ENCODE data around the gene CHST12.
"Not testable (repeated sequence)": the region's sequence is repeated elsewhere in the genome, so short reads cannot be mapped to it uniquely, and the experiment has no call there.

The CHST12 gene

DNA sequence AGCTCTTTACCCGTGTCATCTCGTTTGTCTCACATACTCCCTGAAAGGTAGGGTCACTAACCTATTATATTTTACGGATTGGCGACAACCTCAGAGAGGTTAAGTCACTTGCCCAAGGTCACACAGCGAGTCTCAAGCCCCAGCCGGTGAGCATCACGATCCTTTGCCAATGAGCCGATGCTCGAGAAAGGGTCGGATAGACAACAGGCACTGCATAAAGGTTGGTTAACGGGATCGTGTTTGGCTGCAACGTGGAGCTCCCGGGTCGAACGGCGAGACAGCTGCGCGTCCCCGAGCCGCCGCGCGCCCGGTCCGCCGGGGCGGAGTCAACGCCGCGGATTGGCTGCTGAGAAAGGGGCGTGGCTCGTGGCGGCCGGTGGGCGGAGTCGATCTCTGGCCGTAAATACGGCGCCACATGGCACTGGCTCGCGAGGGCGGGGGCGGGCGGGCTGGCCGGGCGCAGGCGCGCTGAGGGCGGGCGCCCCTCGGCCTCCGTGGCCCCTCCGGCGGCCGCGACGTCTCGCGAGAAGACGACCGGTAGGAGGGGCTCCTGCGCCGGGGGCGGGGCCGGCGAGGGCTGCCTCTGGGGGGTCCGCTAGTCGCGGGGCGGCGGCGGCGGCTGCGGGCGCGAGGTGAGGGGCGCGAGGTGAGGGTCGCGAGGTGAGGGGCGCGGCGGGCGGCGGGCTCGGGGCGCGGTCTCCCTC lies at the start of gene CHST12:
CHST12 (plus strand) TSS at position 598 of the 704 bp plus-strand sequence. CDS start 29,029 bp downstream, outside the sequence.
- peak; percentile 95 for DNase-seq (ENCODE audit: low read depth, low spot score)

DNA sequence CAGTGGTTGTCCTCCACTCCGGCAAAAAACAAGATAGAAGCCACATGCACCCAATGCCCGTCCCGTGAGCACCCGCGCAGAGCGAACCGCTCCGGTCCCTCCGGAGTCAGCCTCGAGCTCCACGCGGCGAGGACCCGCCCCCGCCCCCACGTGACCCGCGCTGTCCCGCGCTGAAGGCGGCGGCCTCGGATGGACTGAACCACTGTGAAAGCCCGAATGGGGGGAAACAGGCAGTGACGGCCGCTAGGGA lies 49.5 kb upstream of the CHST12 start:
- DNase-seq (ENCODE audit: low read depth, low spot score), result peak; percentile 95

DNA sequence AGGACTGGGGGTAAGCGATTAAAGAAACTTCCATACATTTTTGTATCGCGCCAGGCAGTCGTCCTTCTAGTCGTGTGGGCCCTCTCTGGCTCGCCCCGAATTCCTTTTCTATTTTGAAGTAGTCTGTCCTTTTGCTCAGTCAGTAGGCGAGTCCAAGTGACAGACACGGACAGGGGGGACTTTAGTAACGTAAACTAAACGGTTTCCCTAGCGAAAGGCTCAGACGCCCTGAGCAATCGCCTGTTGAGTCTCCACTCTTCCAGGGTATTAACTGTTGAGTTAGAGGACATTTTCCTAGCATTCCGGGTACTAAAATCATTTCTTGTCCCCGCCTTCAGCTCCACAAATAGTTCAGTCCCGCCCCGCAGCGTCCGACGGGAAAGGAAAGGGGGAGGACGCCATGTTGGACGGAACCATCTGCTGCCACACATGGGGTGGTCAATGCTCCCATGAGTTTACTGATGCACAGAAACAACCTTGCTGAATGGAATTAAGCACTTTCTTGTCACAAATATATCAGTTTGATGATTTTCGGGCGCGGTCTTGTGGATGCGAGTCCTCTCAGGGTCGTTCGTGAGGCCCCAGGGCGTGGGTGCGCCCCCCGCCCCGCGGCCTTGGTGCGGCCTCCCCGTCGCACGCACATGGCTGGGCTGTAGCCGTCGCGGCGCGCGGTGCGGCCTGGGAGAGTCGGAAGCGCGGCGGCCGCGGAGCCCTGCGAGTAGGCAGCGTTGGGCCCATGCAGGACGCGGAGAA lies 49.0 kb upstream of the CHST12 start, which contains the start of gene EIF3B:
EIF3B (plus strand) TSS at position 642 of the 753 bp plus-strand sequence; CDS start at position 737, 95 bp downstream.
- DNase-seq (ENCODE audit: low read depth, low spot score), result peak; percentile 95

DNA sequence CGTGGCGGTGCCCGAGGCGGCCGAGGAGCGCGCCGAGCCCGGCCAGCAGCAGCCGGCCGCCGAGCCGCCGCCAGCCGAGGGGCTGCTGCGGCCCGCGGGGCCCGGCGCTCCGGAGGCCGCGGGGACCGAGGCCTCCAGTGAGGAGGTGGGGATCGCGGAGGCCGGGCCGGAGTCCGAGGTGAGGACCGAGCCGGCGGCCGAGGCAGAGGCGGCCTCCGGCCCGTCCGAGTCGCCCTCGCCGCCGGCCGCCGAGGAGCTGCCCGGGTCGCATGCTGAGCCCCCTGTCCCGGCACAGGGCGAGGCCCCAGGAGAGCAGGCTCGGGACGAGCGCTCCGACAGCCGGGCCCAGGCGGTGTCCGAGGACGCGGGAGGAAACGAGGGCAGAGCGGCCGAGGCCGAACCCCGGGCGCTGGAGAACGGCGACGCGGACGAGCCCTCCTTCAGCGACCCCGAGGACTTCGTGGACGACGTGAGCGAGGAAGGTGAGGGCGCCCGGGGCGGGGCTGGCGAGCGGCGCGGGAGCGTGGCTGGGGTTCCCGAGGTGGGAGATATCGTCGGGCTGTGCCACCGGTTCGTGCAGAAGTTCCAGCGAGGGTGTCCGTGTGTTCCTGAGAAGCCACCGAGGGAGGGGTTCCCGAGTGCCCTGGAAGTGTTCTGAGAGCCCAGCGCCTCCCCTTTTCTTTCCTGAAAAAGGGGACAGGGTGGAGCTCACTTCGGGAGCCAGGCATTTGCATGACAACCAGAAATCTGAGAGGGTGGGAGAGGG lies 48.3 kb upstream of the CHST12 start:
- DNase-seq (ENCODE audit: low read depth, low spot score), result peak; percentile 36

DNA sequence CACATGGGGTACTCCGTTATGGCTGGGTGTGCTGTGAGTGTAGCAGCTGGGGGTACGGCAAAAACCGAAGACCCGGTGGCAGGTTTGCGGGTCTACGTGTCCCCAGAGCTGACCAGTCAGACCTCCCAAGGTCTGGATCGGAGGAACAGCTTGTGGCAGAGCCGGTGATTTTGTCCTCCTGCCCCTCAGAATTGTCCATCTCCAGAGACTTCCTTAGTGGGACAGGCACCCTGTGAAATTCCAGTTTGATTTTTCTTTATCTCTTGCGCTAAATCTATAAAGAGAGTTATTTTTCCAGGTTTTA lies 47.8 kb upstream of the CHST12 start:
- DNase-seq (ENCODE audit: low read depth, low spot score), result no peak

DNA sequence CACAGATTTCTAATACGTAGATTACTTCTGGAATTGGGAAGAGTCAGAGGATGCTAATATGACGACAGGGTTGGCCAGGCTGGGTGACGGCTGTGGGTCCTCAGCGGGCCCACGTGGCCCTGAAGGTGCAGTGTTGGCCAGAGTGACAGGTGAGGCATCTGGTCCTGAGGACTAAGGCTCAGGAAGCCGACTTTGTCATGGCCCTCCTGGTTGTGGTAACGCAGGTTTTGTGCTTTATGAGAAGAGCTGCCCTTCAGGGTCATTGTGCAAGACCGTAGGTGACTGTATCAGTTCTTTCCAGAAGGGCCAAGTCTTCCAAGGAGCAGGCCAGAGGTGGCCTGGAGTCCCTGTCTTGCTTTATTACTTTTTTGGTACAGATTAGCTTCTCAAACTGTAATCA lies 46.2 kb upstream of the CHST12 start:
- peak; percentile 28 for DNase-seq (ENCODE audit: low read depth, low spot score)

DNA sequence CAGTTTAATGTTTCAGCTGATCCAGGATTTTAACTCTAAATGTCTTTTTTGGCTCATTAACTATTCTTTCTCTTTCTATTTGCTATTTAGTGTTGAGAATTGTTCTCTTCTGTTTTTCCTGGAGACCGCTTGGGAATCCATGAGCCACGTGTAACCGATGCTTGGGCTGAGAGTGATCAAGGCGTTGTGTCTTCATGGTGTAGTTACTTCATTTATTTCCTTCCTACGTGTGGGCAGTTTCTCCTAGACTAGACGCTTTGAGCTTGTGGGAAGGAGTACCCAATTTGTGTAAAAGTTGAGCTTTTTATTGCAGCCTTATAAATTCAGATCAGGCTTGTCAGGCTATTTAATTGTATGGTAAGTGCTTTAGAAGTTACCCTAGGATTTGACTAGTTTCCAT lies 45.8 kb upstream of the CHST12 start:
- no peak for DNase-seq (ENCODE audit: low read depth, low spot score)

DNA sequence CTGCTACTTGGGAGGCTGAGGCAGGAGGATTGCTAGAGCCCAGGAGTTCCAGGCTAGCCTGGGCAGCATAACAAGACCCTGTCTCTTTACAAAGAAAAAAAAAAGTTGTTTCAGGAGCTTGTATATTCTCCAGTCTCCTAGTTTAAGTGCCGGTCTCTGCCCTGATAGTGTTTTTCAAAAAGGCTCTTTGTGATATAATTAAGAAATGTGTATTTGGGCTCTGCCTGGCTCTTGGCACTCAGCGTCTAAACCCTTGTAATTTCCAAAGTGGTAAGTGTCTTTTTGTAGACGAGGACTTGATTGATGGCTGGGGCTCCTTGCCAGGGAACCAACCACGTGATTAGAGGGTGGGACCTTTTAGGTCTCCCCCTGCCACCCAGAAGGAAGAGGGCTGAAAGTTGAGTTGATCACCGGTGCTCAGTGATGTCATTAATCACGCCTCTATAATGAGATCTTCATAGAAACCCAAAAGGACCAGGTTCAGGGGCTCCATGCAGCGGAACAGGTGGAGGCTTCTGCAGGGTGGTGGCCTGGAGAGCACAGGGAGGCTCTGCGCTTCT lies 44.4 kb upstream of the CHST12 start:
- no peak for DNase-seq (ENCODE audit: low read depth, low spot score)

DNA sequence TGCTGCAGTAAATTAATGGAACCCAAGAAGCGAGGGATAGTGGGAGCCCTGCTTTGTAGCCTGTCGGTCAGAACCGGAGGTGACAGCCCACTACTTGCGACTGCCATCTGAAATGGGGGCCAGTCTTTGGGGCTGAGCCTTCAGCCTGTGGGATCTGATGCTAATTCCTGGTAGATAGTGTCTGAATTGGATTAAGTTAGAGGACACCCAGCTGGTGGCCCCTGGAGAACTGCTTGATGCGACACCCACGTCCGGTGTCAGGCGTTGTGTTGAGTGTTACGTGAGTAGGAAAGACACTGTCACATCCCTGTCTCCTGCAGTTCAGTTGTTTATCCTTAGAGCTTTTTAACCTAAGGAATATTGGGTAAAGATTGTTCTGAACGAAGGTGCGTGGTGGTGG lies 43.8 kb upstream of the CHST12 start:
- DNase-seq (ENCODE audit: low read depth, low spot score), result no peak

DNA sequence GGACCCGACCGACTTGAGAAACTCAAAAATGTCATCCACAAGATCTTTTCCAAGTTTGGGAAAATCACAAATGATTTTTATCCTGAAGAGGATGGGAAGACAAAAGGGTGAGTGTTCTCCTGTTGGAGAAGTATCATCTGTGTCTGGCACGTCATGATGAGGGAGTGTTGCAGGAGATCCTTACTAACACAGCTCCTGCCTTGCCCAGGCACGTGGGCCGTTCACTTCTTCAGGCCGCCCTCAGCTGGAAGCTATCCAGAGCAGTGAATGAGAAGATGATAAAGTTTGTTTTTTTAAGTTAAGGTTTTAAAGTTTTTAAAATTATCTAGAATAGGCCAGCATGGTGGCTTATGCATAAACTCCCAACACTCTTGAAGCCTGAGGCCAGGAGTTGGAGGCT lies 42.6 kb upstream of the CHST12 start:
- no peak for DNase-seq (ENCODE audit: low read depth, low spot score)

DNA sequence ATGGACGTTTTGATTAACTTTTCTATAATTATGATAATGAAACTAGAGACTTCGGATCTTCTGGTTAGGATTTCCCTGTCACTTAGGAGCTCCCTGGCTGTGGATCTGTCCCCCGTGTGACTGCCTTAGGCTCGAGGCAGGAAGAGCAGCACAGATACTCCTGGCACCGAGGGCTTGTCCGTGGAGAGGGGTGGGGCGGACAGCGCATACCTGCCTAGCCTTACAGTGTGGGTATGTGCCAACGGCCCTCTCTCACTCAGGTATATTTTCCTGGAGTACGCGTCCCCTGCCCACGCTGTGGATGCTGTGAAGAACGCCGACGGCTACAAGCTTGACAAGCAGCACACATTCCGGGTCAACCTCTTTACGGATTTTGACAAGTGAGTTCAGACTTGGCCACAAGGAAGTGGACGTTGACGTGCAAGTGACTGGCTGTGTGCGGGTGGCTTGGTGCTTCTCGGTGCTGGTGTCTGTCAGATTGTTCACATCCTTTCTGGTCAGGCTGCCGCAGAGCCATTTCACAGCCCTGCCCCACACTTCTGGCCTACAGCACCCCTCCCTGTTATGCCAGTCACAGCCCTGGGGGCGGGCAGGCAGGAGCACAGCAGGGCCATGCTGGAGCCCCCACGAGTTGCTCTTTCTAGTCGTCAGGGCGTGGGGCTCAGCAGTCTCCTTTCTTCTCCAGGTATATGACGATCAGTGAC lies 40.9 kb upstream of the CHST12 start:
- DNase-seq (ENCODE audit: low read depth, low spot score), result no peak

DNA sequence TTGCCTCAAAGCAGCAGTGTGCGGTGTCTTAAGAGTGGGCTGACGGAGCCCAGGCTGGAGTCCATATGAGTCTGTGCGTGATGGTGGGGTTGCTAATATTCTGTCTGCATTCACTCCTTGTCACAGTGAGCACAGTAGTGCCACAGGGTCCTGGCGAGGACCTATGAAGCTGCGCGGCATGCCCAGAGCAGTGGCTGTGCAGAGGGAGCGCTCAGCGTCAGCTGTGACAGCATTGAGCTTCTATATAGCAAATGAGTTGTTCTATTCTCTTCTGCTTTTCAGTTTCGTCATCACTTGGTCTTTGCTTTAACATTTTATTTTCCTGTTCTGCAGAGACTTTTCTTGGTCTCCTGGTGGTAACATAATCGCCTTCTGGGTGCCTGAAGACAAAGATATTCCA lies 34.3 kb upstream of the CHST12 start:
- DNase-seq (ENCODE audit: low read depth, low spot score), result no peak

DNA sequence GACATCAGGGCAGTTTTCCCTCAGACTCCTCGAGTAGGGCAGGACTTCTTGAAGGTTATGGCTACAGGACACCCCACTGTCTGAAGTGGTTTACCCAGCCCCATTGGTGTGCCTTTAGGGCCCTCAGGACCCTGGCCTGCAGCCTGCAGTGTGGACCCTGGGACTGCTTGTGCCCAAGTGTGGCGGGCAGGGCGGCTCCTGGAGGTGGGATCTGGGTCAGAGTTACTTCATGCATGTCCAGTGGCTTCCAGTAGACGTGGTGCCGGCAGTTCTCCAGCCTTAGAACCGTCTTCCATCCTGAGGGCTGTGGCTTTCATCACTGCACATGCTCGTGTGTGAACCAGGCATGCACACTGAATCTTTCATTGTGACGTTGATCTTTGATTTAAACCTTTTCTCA lies 32.1 kb upstream of the CHST12 start:
- no peak for DNase-seq (ENCODE audit: low read depth, low spot score)

DNA sequence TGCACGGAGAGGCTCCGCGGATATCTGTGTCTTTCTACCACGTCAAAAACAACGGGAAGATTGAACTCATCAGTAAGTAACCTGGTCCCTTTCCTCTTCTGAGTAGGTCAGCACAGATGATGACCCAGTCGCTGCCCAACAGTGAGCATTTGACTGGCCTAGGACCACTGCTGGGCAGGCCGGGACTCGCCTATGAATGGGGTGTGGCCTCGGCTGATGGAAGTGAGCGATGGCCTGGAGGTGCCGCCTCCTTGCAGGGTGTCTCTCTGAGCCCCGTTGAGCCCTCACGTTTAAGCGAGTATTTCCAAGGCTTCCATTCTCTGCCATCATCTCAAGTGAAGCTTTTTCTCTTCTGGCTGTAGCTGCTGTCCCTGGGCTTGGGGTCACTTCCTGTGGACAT lies 30.7 kb upstream of the CHST12 start:
- DNase-seq (ENCODE audit: low read depth, low spot score), result no peak

DNA sequence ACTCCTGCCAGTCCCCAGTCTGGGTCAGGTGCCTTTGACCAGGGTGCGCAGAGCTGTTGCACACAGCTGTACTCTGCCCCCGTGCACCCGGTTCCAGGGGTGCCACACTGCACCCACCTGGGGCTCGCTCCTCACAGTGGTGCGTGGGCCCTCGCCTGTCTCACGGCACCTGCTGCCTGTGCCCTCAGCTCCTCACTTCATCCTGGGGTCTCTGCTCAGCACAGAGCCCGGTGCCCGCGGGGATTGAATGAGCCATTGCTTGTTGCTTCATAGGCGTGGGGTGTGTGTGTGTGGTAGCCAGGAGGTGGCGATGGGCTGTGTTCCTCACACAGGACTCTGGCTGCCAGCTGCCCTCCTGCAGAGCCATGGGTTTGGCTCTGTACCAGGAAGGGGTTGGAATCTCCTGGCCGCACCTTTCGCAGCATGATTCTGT lies 30.3 kb upstream of the CHST12 start:
- DNase-seq (ENCODE audit: low read depth, low spot score), result no peak

DNA sequence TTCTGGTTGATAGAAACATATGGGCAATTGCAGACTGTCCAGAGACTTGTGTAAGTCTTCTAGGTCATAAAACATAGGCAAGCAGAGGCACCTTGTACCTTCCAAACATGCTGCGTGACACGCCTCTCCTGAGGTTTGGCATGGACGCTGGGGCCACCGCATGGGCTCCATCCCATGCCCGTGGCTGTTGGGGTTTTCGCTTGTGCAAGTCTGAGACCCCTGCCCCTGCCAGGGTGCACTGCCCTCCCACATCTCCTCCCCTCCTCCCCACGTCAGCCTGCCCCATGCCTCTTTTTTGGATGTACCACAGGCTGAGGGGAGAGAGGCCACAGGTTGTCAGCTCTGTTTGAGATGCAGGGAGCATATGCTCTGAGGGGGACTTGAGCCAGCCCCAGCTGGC lies 29.8 kb upstream of the CHST12 start:
- DNase-seq (ENCODE audit: low read depth, low spot score), result no peak

DNA sequence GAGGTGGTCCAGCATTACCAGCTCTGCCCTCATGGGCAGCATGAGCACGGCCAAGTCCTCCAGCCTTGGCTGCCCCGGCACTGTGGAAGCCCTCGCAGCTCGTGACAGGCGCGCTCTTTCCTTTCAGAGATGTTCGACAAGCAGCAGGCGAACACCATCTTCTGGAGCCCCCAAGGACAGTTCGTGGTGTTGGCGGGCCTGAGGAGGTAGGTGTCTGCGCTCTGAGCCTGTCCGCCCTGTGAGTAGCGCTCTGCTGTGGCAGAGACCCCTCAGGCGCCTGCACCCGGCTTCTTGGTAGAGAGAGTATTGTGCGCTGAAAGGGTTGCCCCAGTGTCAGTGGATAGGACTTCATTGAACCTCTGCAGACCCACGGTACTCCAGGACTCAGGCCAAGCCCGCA lies 29.0 kb upstream of the CHST12 start:
- no peak for DNase-seq (ENCODE audit: low read depth, low spot score)

DNA sequence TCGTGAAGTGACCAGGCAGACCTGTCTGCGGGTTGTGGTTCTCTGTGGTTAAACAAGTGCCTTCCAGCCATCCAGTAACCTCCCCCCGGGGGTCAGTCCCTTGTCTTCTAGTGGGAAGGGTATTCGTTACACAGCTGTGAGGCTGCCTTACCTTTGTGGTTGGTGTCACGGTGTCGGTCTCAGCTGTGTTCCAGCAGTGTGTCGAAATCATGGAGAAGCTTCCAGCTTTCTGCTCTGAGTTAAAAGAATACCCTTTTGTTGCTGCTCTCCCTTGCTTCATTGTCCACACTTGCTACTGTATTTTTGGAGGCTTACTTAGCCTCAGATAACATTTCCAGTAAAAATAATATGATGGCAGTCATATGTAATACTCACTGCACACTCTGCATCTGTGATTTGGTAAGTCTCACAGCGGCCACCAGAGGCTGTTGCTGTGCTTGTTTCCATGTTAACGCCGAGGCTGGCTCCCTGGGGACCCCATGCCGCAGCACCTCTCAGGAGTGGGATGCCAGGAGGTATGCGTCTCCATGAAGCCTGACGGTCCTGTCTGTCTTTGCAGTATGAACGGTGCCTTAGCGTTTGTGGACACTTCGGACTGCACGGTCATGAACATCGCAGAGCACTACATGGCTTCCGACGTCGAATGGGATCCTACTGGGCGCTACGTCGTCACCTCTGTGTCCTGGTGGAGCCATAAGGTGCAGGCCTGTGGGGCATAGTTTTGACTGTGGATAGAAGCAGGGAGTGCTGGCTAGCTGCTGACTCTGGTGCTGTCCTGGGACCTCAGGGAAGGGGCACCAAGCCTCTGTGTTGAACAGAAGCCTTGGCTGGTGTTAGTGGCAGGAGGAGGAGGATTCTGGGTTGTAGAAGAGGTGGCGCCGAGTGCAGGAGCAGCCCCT lies 28.3 kb upstream of the CHST12 start:
- no peak for DNase-seq (ENCODE audit: low read depth, low spot score)

DNA sequence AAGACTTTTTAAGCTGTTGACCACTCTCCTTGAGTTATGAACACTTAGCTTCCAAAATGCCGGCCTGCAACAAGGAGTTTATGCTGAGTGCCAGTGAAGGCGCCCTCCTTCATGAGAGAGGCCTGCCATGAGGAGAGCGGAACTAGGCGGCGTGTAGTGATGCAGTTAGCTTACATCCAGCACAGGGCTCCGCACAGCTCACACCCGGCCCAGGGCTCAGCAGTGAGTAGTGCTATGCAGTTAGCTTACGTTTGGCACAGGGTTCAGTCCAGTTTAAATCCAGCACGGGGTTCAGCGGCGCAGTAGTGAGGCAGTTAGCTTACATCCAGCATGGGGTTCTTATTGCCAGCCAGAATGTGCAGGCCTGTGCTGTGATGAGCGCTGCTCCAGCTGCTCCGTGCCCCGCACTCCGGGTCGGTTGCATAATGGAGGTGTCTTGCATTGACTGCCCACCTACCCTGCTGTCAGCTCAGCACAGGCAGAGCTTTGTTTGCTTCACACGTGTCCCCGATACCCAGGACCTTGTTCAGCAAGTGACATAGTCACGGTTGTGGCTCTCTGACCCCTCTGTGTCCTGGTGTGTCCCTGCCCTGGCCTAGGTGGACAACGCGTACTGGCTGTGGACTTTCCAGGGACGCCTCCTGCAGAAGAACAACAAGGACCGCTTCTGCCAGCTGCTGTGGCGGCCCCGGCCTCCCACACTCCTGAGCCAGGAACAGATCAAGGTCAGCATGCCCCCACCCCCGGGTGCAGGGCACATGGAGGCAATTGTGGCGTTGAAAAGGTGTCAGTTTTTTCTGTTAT lies 26.9 kb upstream of the CHST12 start:
- DNase-seq (ENCODE audit: low read depth, low spot score), result no peak

DNA sequence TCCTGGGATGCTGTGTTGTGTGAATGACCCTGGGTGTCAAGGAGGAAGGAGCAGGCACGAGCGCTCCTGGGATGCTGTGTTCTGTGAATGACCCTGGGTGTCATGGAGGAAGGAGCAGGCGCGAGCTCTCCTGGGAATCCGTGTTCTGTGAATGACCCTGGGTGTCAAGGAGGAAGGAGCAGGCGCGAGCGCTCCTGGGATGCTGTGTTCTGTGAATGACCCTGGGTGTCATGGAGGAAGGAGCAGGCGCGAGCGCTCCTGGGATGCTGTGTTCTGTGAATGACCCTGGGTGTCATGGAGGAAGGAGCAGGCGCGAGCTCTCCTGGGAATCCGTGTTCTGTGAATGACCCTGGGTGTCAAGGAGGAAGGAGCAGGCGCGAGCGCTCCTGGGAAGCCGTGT lies 25.9 kb upstream of the CHST12 start:
- not testable (repeated sequence) for DNase-seq (ENCODE audit: low read depth, low spot score)
